ENCODE measurements around the gene JAZF1. TPM values are rescaled to one million over a fixed set of nuclear protein-coding genes. Genes with fewer than 3 reads are reported as not detected.

JAZF1 gene
- total RNA-seq, 1 donor from 2014 or later = 0.96 TPM

- no peak for DNase-seq (ENCODE audit: low read depth)
- TF ChIP-seq, protein P1, sequence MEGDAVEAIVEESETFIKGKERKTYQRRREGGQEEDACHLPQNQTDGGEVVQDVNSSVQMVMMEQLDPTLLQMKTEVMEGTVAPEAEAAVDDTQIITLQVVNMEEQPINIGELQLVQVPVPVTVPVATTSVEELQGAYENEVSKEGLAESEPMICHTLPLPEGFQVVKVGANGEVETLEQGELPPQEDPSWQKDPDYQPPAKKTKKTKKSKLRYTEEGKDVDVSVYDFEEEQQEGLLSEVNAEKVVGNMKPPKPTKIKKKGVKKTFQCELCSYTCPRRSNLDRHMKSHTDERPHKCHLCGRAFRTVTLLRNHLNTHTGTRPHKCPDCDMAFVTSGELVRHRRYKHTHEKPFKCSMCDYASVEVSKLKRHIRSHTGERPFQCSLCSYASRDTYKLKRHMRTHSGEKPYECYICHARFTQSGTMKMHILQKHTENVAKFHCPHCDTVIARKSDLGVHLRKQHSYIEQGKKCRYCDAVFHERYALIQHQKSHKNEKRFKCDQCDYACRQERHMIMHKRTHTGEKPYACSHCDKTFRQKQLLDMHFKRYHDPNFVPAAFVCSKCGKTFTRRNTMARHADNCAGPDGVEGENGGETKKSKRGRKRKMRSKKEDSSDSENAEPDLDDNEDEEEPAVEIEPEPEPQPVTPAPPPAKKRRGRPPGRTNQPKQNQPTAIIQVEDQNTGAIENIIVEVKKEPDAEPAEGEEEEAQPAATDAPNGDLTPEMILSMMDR (IDR thresholded peaks at IDR 0.05; ENCODE audit: insufficient read depth, low read length, poor library complexity, severe bottlenecking) = no peak
- H3K4me3 ChIP-seq (ENCODE audit: low read depth, low read length) = no peak overlapping the region
Measured at GRCh38 chr7:28086198-28086597, 94.4 kb downstream of the JAZF1 start.

GRCh38 chr7:28083998-28084985, 96.3 kb downstream of the JAZF1 start:
- H3K27me3 ChIP-seq (ENCODE audit: control insufficient read depth, insufficient read depth, low read length) = no peaks in the 10 kb centered on the region
- no peak for DNase-seq (ENCODE audit: low read depth)
- TF ChIP-seq, protein P1 (IDR thresholded peaks at IDR 0.05; ENCODE audit: insufficient read depth, low read length, poor library complexity, severe bottlenecking) = no peak

More at GRCh38 chr7:28086198-28086597, 94.4 kb downstream of the JAZF1 start:
- no peaks in the 10 kb centered on the region for H3K27me3 ChIP-seq (ENCODE audit: control insufficient read depth, insufficient read depth, low read length)
- no peaks in the 10 kb centered on the region for H3K36me3 ChIP-seq (ENCODE audit: control insufficient read depth, insufficient read depth, low read length)

GRCh38 chr7:28083164-28083997, 97.2 kb downstream of the JAZF1 start:
- DNase-seq (ENCODE audit: low read depth) = no peak
- H3K27me3 ChIP-seq (ENCODE audit: control insufficient read depth, insufficient read depth, low read length) = no peaks in the 10 kb centered on the region

More at GRCh38 chr7:28083998-28084985, 96.3 kb downstream of the JAZF1 start:
- Histone ChIP-seq H3K36me3 (ENCODE audit: control insufficient read depth, insufficient read depth, low read length) (no peaks in the 10 kb centered on the region), H3K4me3 (ENCODE audit: low read depth, low read length) (no peak overlapping the region)

GRCh38 chr7:28082071-28082470, 98.5 kb downstream of the JAZF1 start:
- no peak for DNase-seq (ENCODE audit: low read depth)
- Histone ChIP-seq H3K4me3 (ENCODE audit: low read depth, low read length) (no peak overlapping the region), H3K36me3 (ENCODE audit: control insufficient read depth, insufficient read depth, low read length) (no peaks in the 10 kb centered on the region), H3K27me3 (ENCODE audit: control insufficient read depth, insufficient read depth, low read length) (no peaks in the 10 kb centered on the region)
- TF ChIP-seq, protein P1 (IDR thresholded peaks at IDR 0.05; ENCODE audit: insufficient read depth, low read length, poor library complexity, severe bottlenecking) = no peak

More at GRCh38 chr7:28083164-28083997, 97.2 kb downstream of the JAZF1 start:
- TF ChIP-seq, protein P1 (IDR thresholded peaks at IDR 0.05; ENCODE audit: insufficient read depth, low read length, poor library complexity, severe bottlenecking) = no peak
- no peak overlapping the region for H3K4me3 ChIP-seq (ENCODE audit: low read depth, low read length)
- H3K36me3 ChIP-seq (ENCODE audit: control insufficient read depth, insufficient read depth, low read length) = no peaks in the 10 kb centered on the region

GRCh38 chr7:28081016-28081415, 99.6 kb downstream of the JAZF1 start:
- H3K27me3 ChIP-seq (ENCODE audit: control insufficient read depth, insufficient read depth, low read length) = no peaks in the 10 kb centered on the region
- no peak overlapping the region for H3K4me3 ChIP-seq (ENCODE audit: low read depth, low read length)
- DNase-seq (ENCODE audit: low read depth) = no peak
- H3K36me3 ChIP-seq (ENCODE audit: control insufficient read depth, insufficient read depth, low read length) = no peaks in the 10 kb centered on the region
- TF ChIP-seq, protein P1 (IDR thresholded peaks at IDR 0.05; ENCODE audit: insufficient read depth, low read length, poor library complexity, severe bottlenecking) = no peak
